ENCODE results near the gene CLEC10A.
"Not testable (repeated sequence)": the region's sequence is repeated elsewhere in the genome, so short reads cannot be mapped to it uniquely, and the experiment has no call there.

Gene CLEC10A

GRCh38 chr17:7056386-7056785 is 23.7 kb downstream of the CLEC10A start:
- no peaks in the 10 kb centered on the region for H3K27me3 ChIP-seq (ENCODE audit: control insufficient read depth in 1 of 2, insufficient read depth in 2 of 2, low read length in 2 of 2)
- no peak overlapping the region for H3K4me3 ChIP-seq (ENCODE audit: low read depth in 1 of 2, low read length in 2 of 2)
- H3K36me3 ChIP-seq (ENCODE audit: control insufficient read depth in 1 of 2, insufficient read depth in 2 of 2, low read length in 2 of 2), result no peaks in the 10 kb centered on the region
- no peak overlapping the region for H3K27ac ChIP-seq (ENCODE audit: low read depth, low read length)
- H3K4me1 ChIP-seq (ENCODE audit: control insufficient read depth in 1 of 2, insufficient read depth in 2 of 2, low read length in 2 of 2), result no peaks in the 10 kb centered on the region
- no peaks in the 10 kb centered on the region for H3K9me3 ChIP-seq (ENCODE audit: control insufficient read depth in 1 of 2, low read length in 2 of 2)
- H3K9ac ChIP-seq (ENCODE audit: low read depth in 1 of 2, low read length in 2 of 2), result no peak overlapping the region

GRCh38 chr17:7050583-7050982 is 29.5 kb downstream of the CLEC10A start:
- not testable (repeated sequence) for H3K36me3 ChIP-seq (ENCODE audit: control insufficient read depth in 1 of 2, insufficient read depth in 2 of 2, low read length in 2 of 2); H3K4me3 ChIP-seq (ENCODE audit: low read depth in 1 of 2, low read length in 2 of 2); H3K27ac ChIP-seq (ENCODE audit: low read depth, low read length); H3K9me3 ChIP-seq (ENCODE audit: control insufficient read depth in 1 of 2, low read length in 2 of 2); H3K9ac ChIP-seq (ENCODE audit: low read depth in 1 of 2, low read length in 2 of 2); H3K27me3 ChIP-seq (ENCODE audit: control insufficient read depth in 1 of 2, insufficient read depth in 2 of 2, low read length in 2 of 2)
- H3K4me1 ChIP-seq (ENCODE audit: control insufficient read depth in 1 of 2, insufficient read depth in 2 of 2, low read length in 2 of 2), result peaks cover 15% of the 10 kb centered on the region in 2 donors

- Histone ChIP-seq H3K36me3 (ENCODE audit: control insufficient read depth in 1 of 2, insufficient read depth in 2 of 2, low read length in 2 of 2) (no peaks in the 10 kb centered on the region), H3K9me3 (ENCODE audit: control insufficient read depth in 1 of 2, low read length in 2 of 2) (no peaks in the 10 kb centered on the region), H3K4me3 (ENCODE audit: low read depth in 1 of 2, low read length in 2 of 2) (no peak overlapping the region), H3K27ac (ENCODE audit: low read depth, low read length) (no peak overlapping the region), H3K9ac (ENCODE audit: low read depth in 1 of 2, low read length in 2 of 2) (no peak overlapping the region), H3K4me1 (ENCODE audit: control insufficient read depth in 1 of 2, insufficient read depth in 2 of 2, low read length in 2 of 2) (peaks cover 18 to 25% of the 10 kb centered on the region in 2 donors), H3K27me3 (ENCODE audit: control insufficient read depth in 1 of 2, insufficient read depth in 2 of 2, low read length in 2 of 2) (peaks cover 0 to under 1% of the 10 kb centered on the region in 2 donors)
Measured at GRCh38 chr17:7048968-7049367, 31.1 kb downstream of the CLEC10A start.

- Histone ChIP-seq H3K36me3 (ENCODE audit: control insufficient read depth in 1 of 2, insufficient read depth in 2 of 2, low read length in 2 of 2) (no peaks in the 10 kb centered on the region), H3K27me3 (ENCODE audit: control insufficient read depth in 1 of 2, insufficient read depth in 2 of 2, low read length in 2 of 2) (peaks cover 0 to 13% of the 10 kb centered on the region in 2 donors), H3K4me3 (ENCODE audit: low read depth in 1 of 2, low read length in 2 of 2) (no peak overlapping the region), H3K27ac (ENCODE audit: low read depth, low read length) (no peak overlapping the region), H3K4me1 (ENCODE audit: control insufficient read depth in 1 of 2, insufficient read depth in 2 of 2, low read length in 2 of 2) (peaks cover 30 to 39% of the 10 kb centered on the region in 2 donors), H3K9me3 (ENCODE audit: control insufficient read depth in 1 of 2, low read length in 2 of 2) (no peaks in the 10 kb centered on the region), H3K9ac (ENCODE audit: low read depth in 1 of 2, low read length in 2 of 2) (no peak overlapping the region)
Measured at GRCh38 chr17:7047566-7047965, 32.5 kb downstream of the CLEC10A start.

GRCh38 chr17:7046725-7047397 is 33.2 kb downstream of the CLEC10A start:
- not testable (repeated sequence) for H3K27ac ChIP-seq (ENCODE audit: low read depth, low read length); H3K9me3 ChIP-seq (ENCODE audit: control insufficient read depth in 1 of 2, low read length in 2 of 2); H3K36me3 ChIP-seq (ENCODE audit: control insufficient read depth in 1 of 2, insufficient read depth in 2 of 2, low read length in 2 of 2)
- Histone ChIP-seq H3K9ac (ENCODE audit: low read depth in 1 of 2, low read length in 2 of 2) (peak overlapping the region; percentile 31 to 65), H3K27me3 (ENCODE audit: control insufficient read depth in 1 of 2, insufficient read depth in 2 of 2, low read length in 2 of 2) (peaks cover 0 to 13% of the 10 kb centered on the region in 2 donors), H3K4me3 (ENCODE audit: low read depth in 1 of 2, low read length in 2 of 2) (peak overlapping the region; percentile 45 to 57), H3K4me1 (ENCODE audit: control insufficient read depth in 1 of 2, insufficient read depth in 2 of 2, low read length in 2 of 2) (peaks cover 30 to 44% of the 10 kb centered on the region in 2 donors)

- peaks cover 0 to 13% of the 10 kb centered on the region in 2 donors for H3K27me3 ChIP-seq (ENCODE audit: control insufficient read depth in 1 of 2, insufficient read depth in 2 of 2, low read length in 2 of 2)
- H3K9me3 ChIP-seq (ENCODE audit: control insufficient read depth in 1 of 2, low read length in 2 of 2), result no peaks in the 10 kb centered on the region
- no peak overlapping the region for H3K27ac ChIP-seq (ENCODE audit: low read depth, low read length)
- peak overlapping the region; percentile 45 to 57 for H3K4me3 ChIP-seq (ENCODE audit: low read depth in 1 of 2, low read length in 2 of 2)
- peak overlapping the region; percentile 31 to 65 for H3K9ac ChIP-seq (ENCODE audit: low read depth in 1 of 2, low read length in 2 of 2)
- H3K4me1 ChIP-seq (ENCODE audit: control insufficient read depth in 1 of 2, insufficient read depth in 2 of 2, low read length in 2 of 2), result peaks cover 30 to 44% of the 10 kb centered on the region in 2 donors
- no peaks in the 10 kb centered on the region for H3K36me3 ChIP-seq (ENCODE audit: control insufficient read depth in 1 of 2, insufficient read depth in 2 of 2, low read length in 2 of 2)
Measured at GRCh38 chr17:7046127-7046724, 33.8 kb downstream of the CLEC10A start.

GRCh38 chr17:7045492-7046126 is 34.4 kb downstream of the CLEC10A start:
- peak overlapping the region; percentile 45 to 57 for H3K4me3 ChIP-seq (ENCODE audit: low read depth in 1 of 2, low read length in 2 of 2)
- H3K9me3 ChIP-seq (ENCODE audit: control insufficient read depth in 1 of 2, low read length in 2 of 2), result no peaks in the 10 kb centered on the region
- H3K27ac ChIP-seq (ENCODE audit: low read depth, low read length), result no peak overlapping the region
- H3K9ac ChIP-seq (ENCODE audit: low read depth in 1 of 2, low read length in 2 of 2), result peak overlapping the region; percentile 31 to 65
- peaks cover 30 to 44% of the 10 kb centered on the region in 2 donors for H3K4me1 ChIP-seq (ENCODE audit: control insufficient read depth in 1 of 2, insufficient read depth in 2 of 2, low read length in 2 of 2)
- no peaks in the 10 kb centered on the region for H3K36me3 ChIP-seq (ENCODE audit: control insufficient read depth in 1 of 2, insufficient read depth in 2 of 2, low read length in 2 of 2)
- H3K27me3 ChIP-seq (ENCODE audit: control insufficient read depth in 1 of 2, insufficient read depth in 2 of 2, low read length in 2 of 2), result peaks cover 0 to 13% of the 10 kb centered on the region in 2 donors

- Histone ChIP-seq H3K36me3 (ENCODE audit: control insufficient read depth in 1 of 2, insufficient read depth in 2 of 2, low read length in 2 of 2) (no peaks in the 10 kb centered on the region), H3K9me3 (ENCODE audit: control insufficient read depth in 1 of 2, low read length in 2 of 2) (no peaks in the 10 kb centered on the region), H3K9ac (ENCODE audit: low read depth in 1 of 2, low read length in 2 of 2) (peak within 1 kb of the TSS; percentile 12 to 42), H3K27me3 (ENCODE audit: control insufficient read depth in 1 of 2, insufficient read depth in 2 of 2, low read length in 2 of 2) (peaks cover 0 to 13% of the 10 kb centered on the region in 2 donors), H3K4me3 (ENCODE audit: low read depth in 1 of 2, low read length in 2 of 2) (peak within 1 kb of the TSS; percentile 59 to 60), H3K27ac (ENCODE audit: low read depth, low read length) (no peak within 1 kb of the TSS), H3K4me1 (ENCODE audit: control insufficient read depth in 1 of 2, insufficient read depth in 2 of 2, low read length in 2 of 2) (peaks cover 35 to 55% of the 10 kb centered on the region in 2 donors)
Measured at GRCh38 chr17:7043497-7044198, 36.4 kb downstream of the CLEC10A start, which contains the start of gene SLC16A11. TSS of gene SLC16A11 (minus strand) at chr17:7044092. CDS start at chr17:7043513, 579 bp downstream.

GRCh38 chr17:7043182-7043496 is 36.9 kb downstream of the CLEC10A start:
- Histone ChIP-seq H3K9me3 (ENCODE audit: control insufficient read depth in 1 of 2, low read length in 2 of 2) (no peaks in the 10 kb centered on the region), H3K27me3 (ENCODE audit: control insufficient read depth in 1 of 2, insufficient read depth in 2 of 2, low read length in 2 of 2) (peaks cover 0 to 13% of the 10 kb centered on the region in 2 donors), H3K36me3 (ENCODE audit: control insufficient read depth in 1 of 2, insufficient read depth in 2 of 2, low read length in 2 of 2) (no peaks in the 10 kb centered on the region), H3K27ac (ENCODE audit: low read depth, low read length) (no peak overlapping the region), H3K4me3 (ENCODE audit: low read depth in 1 of 2, low read length in 2 of 2) (peak overlapping the region; percentile 59 to 60), H3K9ac (ENCODE audit: low read depth in 1 of 2, low read length in 2 of 2) (peak overlapping the region; percentile 12 to 42), H3K4me1 (ENCODE audit: control insufficient read depth in 1 of 2, insufficient read depth in 2 of 2, low read length in 2 of 2) (peaks cover 40 to 60% of the 10 kb centered on the region in 2 donors)

Measured in duodenal mucosa (tissue), 2 donors.